ENCODE results near the gene MSRB1. TPM values are rescaled to one million over a fixed set of nuclear protein-coding genes. Genes with fewer than 3 reads are reported as not detected.

MSRB1 gene
- total and polyA plus RNA-seq, 9 of the 15 experiments (the other 6 are each of a cell fraction or from before 2014, with no cell fraction given), result 5.4 to 33.7 (median 25.7) TPM

DNA sequence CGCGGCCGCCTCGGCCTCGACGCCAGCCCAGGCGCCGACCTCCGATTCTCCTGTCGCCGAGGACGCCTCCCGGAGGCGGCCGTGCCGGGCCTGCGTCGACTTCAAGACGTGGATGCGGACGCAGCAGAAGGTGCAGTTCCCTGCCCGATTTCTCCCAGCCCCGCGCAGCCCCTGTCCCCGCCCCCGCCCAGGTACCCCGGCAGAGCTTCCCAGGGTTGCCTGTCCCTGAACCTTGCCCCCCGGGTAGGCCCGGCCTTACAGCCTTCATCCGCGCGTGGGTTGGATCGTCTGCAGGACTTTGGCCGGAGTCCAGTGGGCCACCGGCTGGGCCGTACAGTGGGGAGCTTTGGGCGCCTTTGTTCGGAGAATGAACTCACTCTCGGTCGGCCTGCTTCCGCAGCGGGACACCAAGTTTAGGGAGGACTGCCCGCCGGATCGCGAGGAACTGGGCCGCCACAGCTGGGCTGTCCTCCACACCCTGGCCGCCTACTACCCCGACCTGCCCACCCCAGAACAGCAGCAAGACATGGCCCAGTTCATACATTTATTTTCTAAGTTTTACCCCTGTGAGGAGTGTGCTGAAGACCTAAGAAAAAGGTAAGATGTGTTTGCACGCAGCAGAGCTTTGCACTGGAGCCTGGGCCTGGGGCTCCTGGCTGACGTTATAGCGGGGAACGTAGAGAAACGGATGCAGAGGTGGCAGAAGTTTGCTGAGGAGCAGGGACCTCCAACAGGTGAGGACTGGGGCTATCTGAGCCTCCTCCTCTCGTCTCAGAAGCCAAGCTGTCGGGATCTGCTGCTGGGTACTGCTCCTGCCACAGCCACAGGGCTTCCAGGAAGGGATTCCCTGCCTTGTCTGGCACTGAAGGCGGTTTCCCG lies 41.6 kb upstream of the MSRB1 start (continued):
- no peak for TF ChIP-seq THRAP3 (IDR thresholded peaks at IDR 0.05; ENCODE audit: borderline replicate concordance)
- no peak for TF ChIP-seq PRPF4 (IDR thresholded peaks at IDR 0.05; ENCODE audit: insufficient read depth, low read depth, low read length, poor library complexity, severe bottlenecking)
- no peak for TF ChIP-seq NCOA2 (IDR thresholded peaks at IDR 0.05; ENCODE audit: partially characterized antibody in 2 of 2)
- TF ChIP-seq, protein P1, sequence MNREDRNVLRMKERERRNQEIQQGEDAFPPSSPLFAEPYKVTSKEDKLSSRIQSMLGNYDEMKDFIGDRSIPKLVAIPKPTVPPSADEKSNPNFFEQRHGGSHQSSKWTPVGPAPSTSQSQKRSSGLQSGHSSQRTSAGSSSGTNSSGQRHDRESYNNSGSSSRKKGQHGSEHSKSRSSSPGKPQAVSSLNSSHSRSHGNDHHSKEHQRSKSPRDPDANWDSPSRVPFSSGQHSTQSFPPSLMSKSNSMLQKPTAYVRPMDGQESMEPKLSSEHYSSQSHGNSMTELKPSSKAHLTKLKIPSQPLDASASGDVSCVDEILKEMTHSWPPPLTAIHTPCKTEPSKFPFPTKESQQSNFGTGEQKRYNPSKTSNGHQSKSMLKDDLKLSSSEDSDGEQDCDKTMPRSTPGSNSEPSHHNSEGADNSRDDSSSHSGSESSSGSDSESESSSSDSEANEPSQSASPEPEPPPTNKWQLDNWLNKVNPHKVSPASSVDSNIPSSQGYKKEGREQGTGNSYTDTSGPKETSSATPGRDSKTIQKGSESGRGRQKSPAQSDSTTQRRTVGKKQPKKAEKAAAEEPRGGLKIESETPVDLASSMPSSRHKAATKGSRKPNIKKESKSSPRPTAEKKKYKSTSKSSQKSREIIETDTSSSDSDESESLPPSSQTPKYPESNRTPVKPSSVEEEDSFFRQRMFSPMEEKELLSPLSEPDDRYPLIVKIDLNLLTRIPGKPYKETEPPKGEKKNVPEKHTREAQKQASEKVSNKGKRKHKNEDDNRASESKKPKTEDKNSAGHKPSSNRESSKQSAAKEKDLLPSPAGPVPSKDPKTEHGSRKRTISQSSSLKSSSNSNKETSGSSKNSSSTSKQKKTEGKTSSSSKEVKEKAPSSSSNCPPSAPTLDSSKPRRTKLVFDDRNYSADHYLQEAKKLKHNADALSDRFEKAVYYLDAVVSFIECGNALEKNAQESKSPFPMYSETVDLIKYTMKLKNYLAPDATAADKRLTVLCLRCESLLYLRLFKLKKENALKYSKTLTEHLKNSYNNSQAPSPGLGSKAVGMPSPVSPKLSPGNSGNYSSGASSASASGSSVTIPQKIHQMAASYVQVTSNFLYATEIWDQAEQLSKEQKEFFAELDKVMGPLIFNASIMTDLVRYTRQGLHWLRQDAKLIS (CRISPR knock-in tag; IDR thresholded peaks at IDR 0.05), result no peak
- TF ChIP-seq MYBL2 (IDR thresholded peaks at IDR 0.05; ENCODE audit: low read depth), result no peak
- no peak for TF ChIP-seq MYBL2 (CRISPR knock-in tag; IDR thresholded peaks at IDR 0.05; ENCODE audit: borderline replicate concordance)
- 0 out of 2 replicates have a peak, but pooled peaks have one; percentile 11 for TF ChIP-seq KDM2B (CRISPR knock-in tag; IDR thresholded peaks at IDR 0.05)
- TF ChIP-seq ARID4B (CRISPR knock-in tag; IDR thresholded peaks at IDR 0.05), result no peak
- TF ChIP-seq FOXP1 (CRISPR knock-in tag; IDR thresholded peaks at IDR 0.05), result no peak
- no peak for TF ChIP-seq NELFE (IDR thresholded peaks at IDR 0.05; ENCODE audit: insufficient read depth, insufficient read length)
- no peak for TF ChIP-seq NBN (IDR thresholded peaks at IDR 0.05; ENCODE audit: low read depth)
- no peak for TF ChIP-seq MAFF (IDR thresholded peaks at IDR 0.05; ENCODE audit: low read length)
- TF ChIP-seq TBP (optimal IDR thresholded peaks at IDR 0.05; ENCODE audit: low read depth, low read length), result peak; percentile 4
- TF ChIP-seq PCBP1 (IDR thresholded peaks at IDR 0.05; ENCODE audit: low read depth, low read length, poor library complexity, severe bottlenecking), result peak; percentile 22
- TF ChIP-seq CLOCK (CRISPR knock-in tag; IDR thresholded peaks at IDR 0.05; ENCODE audit: borderline replicate concordance), result no peak
- no peak for TF ChIP-seq ZKSCAN1 (IDR thresholded peaks at IDR 0.05; ENCODE audit: low read depth, low read length)
